ENCODE data around the gene CDH26.
A peak's percentile ranks its signal among the peaks of the same experiment; 100 is the strongest.

The CDH26 gene

GRCh38 chr20:60046860-60047259 is 88.6 kb downstream of the CDH26 start:
- no peak for DNase-seq (ENCODE audit: low read depth)

GRCh38 chr20:60048634-60049521 is 90.7 kb downstream of the CDH26 start:
- DNase-seq (ENCODE audit: low read depth): no peak

GRCh38 chr20:60049601-60050000 is 91.4 kb downstream of the CDH26 start:
- no peak for DNase-seq (ENCODE audit: low read depth)

GRCh38 chr20:60050193-60050947 is 92.1 kb downstream of the CDH26 start:
- no peak for DNase-seq (ENCODE audit: low read depth)

GRCh38 chr20:60051911-60052310 is 93.7 kb downstream of the CDH26 start:
- no peak for DNase-seq (ENCODE audit: low read depth)

- no peak for DNase-seq (ENCODE audit: low read depth)
Observed at GRCh38 chr20:60052322-60052721, 94.1 kb downstream of the CDH26 start.

- no peak for DNase-seq (ENCODE audit: low read depth)
Observed at GRCh38 chr20:60053125-60053817, 95.0 kb downstream of the CDH26 start.

GRCh38 chr20:60053818-60054190 is 95.6 kb downstream of the CDH26 start:
- no peak for DNase-seq (ENCODE audit: low read depth)

- no peak for DNase-seq (ENCODE audit: low read depth)
Observed at GRCh38 chr20:60054716-60055634, 96.8 kb downstream of the CDH26 start.

GRCh38 chr20:60055740-60056139 is 97.5 kb downstream of the CDH26 start:
- DNase-seq (ENCODE audit: low read depth): no peak

GRCh38 chr20:60056407-60057122 is 98.3 kb downstream of the CDH26 start:
- DNase-seq (ENCODE audit: low read depth): no peak

GRCh38 chr20:60057123-60057865 is 99.1 kb downstream of the CDH26 start:
- DNase-seq (ENCODE audit: low read depth): peak; percentile 68

- DNase-seq (ENCODE audit: low read depth): peak; percentile 75
Observed at GRCh38 chr20:60057866-60058807, 99.9 kb downstream of the CDH26 start.

- no peak for DNase-seq (ENCODE audit: low read depth)
Observed at GRCh38 chr20:60058879-60059278, 100.7 kb downstream of the CDH26 start.

- DNase-seq (ENCODE audit: low read depth): no peak
Observed at GRCh38 chr20:60060006-60060557, 101.9 kb downstream of the CDH26 start.

- DNase-seq (ENCODE audit: low read depth): no peak
Observed at GRCh38 chr20:60060593-60060992, 102.4 kb downstream of the CDH26 start.

GRCh38 chr20:60062431-60063047 is 104.3 kb downstream of the CDH26 start:
- no peak for DNase-seq (ENCODE audit: low read depth)

- no peak for DNase-seq (ENCODE audit: low read depth)
Observed at GRCh38 chr20:60063048-60063451, 104.8 kb downstream of the CDH26 start.

Data from CMK (cell line).